ENCODE measurements around the gene RTKN2.
"Not testable (repeated sequence)": the region's sequence is repeated elsewhere in the genome, so short reads cannot be mapped to it uniquely, and the experiment has no call there.

RTKN2 gene

GRCh38 chr10:62259456-62259855 is 9.2 kb downstream of the RTKN2 start:
- DNase-seq: no peak

- DNase-seq: no peak
Observed at GRCh38 chr10:62258926-62259325, 9.7 kb downstream of the RTKN2 start.

- no peak for DNase-seq
Observed at GRCh38 chr10:62253704-62254103, 14.9 kb downstream of the RTKN2 start.

- no peak for DNase-seq
Observed at GRCh38 chr10:62252051-62252450, 16.6 kb downstream of the RTKN2 start.

GRCh38 chr10:62250594-62251198 is 17.9 kb downstream of the RTKN2 start:
- no peak for DNase-seq

GRCh38 chr10:62249957-62250356 is 18.7 kb downstream of the RTKN2 start:
- DNase-seq: no peak

- DNase-seq: peak in 1 of 2 donors; percentile 22
Observed at GRCh38 chr10:62248465-62248864, 20.2 kb downstream of the RTKN2 start.

- DNase-seq: peak; percentile 40 to 90
Observed at GRCh38 chr10:62244785-62245467, 23.7 kb downstream of the RTKN2 start.

GRCh38 chr10:62244088-62244487 is 24.6 kb downstream of the RTKN2 start:
- DNase-seq: no peak

GRCh38 chr10:62243647-62243997 is 25.0 kb downstream of the RTKN2 start:
- no peak for DNase-seq

- not testable (repeated sequence) for DNase-seq
Observed at GRCh38 chr10:62242965-62243646, 25.5 kb downstream of the RTKN2 start.

- DNase-seq: not testable (repeated sequence)
Observed at GRCh38 chr10:62241521-62241920, 27.1 kb downstream of the RTKN2 start.

- DNase-seq: no peak
Observed at GRCh38 chr10:62239994-62240393, 28.6 kb downstream of the RTKN2 start.

- no peak for DNase-seq
Observed at GRCh38 chr10:62238880-62239279, 29.8 kb downstream of the RTKN2 start.

GRCh38 chr10:62237966-62238365 is 30.7 kb downstream of the RTKN2 start:
- no peak for DNase-seq

- no peak for DNase-seq
Observed at GRCh38 chr10:62237506-62237905, 31.1 kb downstream of the RTKN2 start.

- no peak for DNase-seq
Observed at GRCh38 chr10:62234077-62234605, 34.5 kb downstream of the RTKN2 start.

- DNase-seq: no peak
Observed at GRCh38 chr10:62233356-62234076, 35.1 kb downstream of the RTKN2 start.

GRCh38 chr10:62231805-62232204 is 36.8 kb downstream of the RTKN2 start:
- no peak for DNase-seq

GRCh38 chr10:62231371-62231770 is 37.3 kb downstream of the RTKN2 start:
- no peak for DNase-seq

GRCh38 chr10:62230344-62231121 is 38.1 kb downstream of the RTKN2 start:
- no peak for DNase-seq

- no peak for DNase-seq
Observed at GRCh38 chr10:62225362-62225761, 43.3 kb downstream of the RTKN2 start.

Data from hippocampal formation (tissue), 2 donors.